Muscle of leg (tissue), 11 donors: ENCODE data around the gene CCDC12. TPM values are rescaled to one million over a fixed set of nuclear protein-coding genes. Genes with fewer than 3 reads are reported as not detected.
A peak's percentile ranks its signal among the peaks of the same experiment; 100 is the strongest.

Source experiments
- DNase-seq: peaks from one replicate; pipeline ENCODE4 v3.0.0; 2013
- H3K27ac ChIP-seq: one replicate; pipeline ENCODE4 v1.5.1; 2013; ENCODE audit warnings: mild to moderate bottlenecking, low read length, control low read depth
- H3K27me3 ChIP-seq: one replicate; pipeline ENCODE4 v1.6.1; 2013; ENCODE audit warnings: low read length; ENCODE audit not compliant: control insufficient read depth, insufficient read depth
- H3K36me3 ChIP-seq: one replicate; pipeline ENCODE4 v1.6.1; 2013; ENCODE audit warnings: low read length; ENCODE audit not compliant: control insufficient read depth, insufficient read depth
- H3K4me1 ChIP-seq: one replicate; pipeline ENCODE4 v1.6.1; 2013; ENCODE audit warnings: low read length; ENCODE audit not compliant: control insufficient read depth, insufficient read depth
- H3K4me3 ChIP-seq: one replicate; pipeline ENCODE4 v1.5.1; 2013; ENCODE audit warnings: low read length, control low read depth
- H3K9me3 ChIP-seq: replicated peaks from 2 replicates; pipeline ENCODE4 v1.6.1; 2013; ENCODE audit warnings: low read depth, low read length; ENCODE audit not compliant: control insufficient read depth
- WGBS: methylation state at CpG from one replicate; pipeline ENCODE4 v1.1.5; 2013; ENCODE audit warnings: missing lambda C conversion rate; ENCODE audit not compliant: insufficient coverage; 5-methylcytosine and 5-hydroxymethylcytosine counted together
- polyA plus RNA-seq, 8 donors: library from polyadenylated mRNA; unstranded; fragments of 120-200 nt; gene quantifications; one replicate each; pipeline versions ENCODE4 v1.2.1 to v1.2.3, GENCODE V29; 2013; ENCODE audit warnings: inconsistent platforms in 1 of 8, low replicate concordance in 1 of 8; ENCODE audit not compliant: insufficient read length in 8 of 8, insufficient read depth in 1 of 8
- total RNA-seq: library from RNA; stranded (reverse); fragments of 120-200 nt; gene quantifications from one replicate; pipeline ENCODE4 v1.2.4, GENCODE V29; 2013

The CCDC12 gene
- total and polyA plus RNA-seq, 9 donors, result 37.7 to 56.4 (median 46.9) TPM

DNA sequence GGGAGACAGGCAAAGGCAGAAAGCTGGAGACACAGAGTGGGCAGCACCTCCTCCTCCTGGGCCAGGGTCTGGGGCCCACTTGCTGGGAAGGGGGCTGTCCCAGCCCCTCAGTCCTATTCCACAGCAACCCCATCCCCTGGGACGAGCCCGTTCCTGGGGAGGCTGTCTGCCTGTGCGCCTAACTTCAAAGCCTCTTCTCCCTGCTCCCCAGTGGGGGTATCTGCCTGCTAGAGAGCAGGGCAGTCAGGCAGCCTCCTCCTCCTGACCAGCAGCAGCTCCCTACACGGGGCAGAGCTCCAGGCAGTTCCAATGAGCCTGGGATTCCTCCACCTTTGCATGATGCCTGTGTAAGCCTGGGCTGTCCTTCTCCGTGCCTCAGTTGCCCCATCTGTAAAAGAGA lies 92.1 kb downstream of the CCDC12 start:
- Histone ChIP-seq H3K27me3 (peaks cover 65% of the 10 kb centered on the region), H3K4me3 (no peak overlapping the region), H3K4me1 (peaks cover 25% of the 10 kb centered on the region), H3K27ac (no peak overlapping the region), H3K36me3 (no peaks in the 10 kb centered on the region), H3K9me3 (no peaks in the 10 kb centered on the region)
- WGBS, result 40% methylated on average over 3 of the region's 5 CpGs
- no peak for DNase-seq

DNA sequence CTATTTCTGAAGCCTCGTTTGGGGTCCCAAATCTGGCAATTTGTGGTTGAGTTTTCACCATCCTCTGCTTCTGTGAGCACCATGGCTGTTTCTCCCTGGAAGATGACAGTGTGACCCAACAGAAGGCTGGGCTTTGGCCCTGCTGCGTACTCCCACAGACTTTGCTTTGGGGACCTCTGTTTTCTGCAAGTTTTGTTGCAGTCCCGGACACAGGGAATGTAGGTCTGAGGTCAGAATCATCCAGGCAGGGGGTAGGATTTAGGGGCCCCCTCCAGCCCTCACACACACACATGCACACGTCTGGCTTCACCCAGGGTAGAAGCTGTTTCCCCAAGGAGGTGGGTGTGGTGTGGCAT lies 92.7 kb downstream of the CCDC12 start:
- Histone ChIP-seq H3K4me3 (peak overlapping the region; percentile 34), H3K4me1 (peaks cover 30% of the 10 kb centered on the region), H3K9me3 (no peaks in the 10 kb centered on the region), H3K27ac (no peak overlapping the region), H3K27me3 (peaks cover 63% of the 10 kb centered on the region), H3K36me3 (no peaks in the 10 kb centered on the region)
- no peak for DNase-seq
- no CpG with 5 or more reads among the region's 4 CpGs for WGBS

DNA sequence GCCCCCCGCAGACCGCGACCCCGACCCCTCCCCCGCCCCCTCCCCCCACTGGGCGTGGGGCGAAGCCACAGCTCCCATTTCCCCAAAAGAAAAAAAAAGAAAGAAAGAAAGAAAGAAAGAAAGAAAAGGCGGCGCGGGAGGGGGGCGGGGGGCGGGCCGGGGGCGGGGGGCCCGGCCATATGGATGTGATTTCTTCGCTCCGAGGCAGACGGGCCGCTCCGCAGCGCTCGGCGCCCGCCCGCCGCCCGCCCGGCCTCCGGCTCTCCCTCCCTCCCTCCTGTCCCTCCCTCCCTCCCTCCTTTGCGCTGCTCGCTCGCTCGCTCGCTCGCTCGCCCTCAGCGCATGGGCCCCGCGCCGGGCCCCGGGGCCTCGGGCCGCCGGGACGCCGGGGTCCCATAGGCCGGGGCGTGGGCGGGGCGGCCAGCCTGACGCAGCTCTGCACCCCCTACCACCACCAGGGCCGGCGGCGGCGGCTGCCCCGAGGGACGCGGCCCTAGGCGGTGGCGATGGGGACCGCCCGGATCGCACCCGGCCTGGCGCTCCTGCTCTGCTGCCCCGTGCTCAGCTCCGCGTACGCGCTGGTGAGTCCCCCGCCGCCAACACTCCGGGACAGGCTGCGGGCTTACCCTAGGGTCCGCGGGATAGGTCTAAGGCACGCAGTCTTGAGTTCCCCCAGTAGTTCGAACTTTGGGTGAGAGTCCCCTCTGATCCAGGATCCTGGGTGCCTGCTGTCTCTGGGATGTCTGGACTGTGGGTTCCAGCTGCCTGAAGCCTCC lies 93.3 kb downstream of the CCDC12 start:
- no peaks in the 10 kb centered on the region for H3K36me3 ChIP-seq
- no peak overlapping the region for H3K27ac ChIP-seq
- DNase-seq, result peak; percentile 80
- under 1% methylated on average over 41 of the region's 78 CpGs for WGBS
- no peaks in the 10 kb centered on the region for H3K9me3 ChIP-seq
- H3K27me3 ChIP-seq, result peaks cover 60% of the 10 kb centered on the region
- H3K4me1 ChIP-seq, result peaks cover 35% of the 10 kb centered on the region
- peak overlapping the region; percentile 63 for H3K4me3 ChIP-seq

DNA sequence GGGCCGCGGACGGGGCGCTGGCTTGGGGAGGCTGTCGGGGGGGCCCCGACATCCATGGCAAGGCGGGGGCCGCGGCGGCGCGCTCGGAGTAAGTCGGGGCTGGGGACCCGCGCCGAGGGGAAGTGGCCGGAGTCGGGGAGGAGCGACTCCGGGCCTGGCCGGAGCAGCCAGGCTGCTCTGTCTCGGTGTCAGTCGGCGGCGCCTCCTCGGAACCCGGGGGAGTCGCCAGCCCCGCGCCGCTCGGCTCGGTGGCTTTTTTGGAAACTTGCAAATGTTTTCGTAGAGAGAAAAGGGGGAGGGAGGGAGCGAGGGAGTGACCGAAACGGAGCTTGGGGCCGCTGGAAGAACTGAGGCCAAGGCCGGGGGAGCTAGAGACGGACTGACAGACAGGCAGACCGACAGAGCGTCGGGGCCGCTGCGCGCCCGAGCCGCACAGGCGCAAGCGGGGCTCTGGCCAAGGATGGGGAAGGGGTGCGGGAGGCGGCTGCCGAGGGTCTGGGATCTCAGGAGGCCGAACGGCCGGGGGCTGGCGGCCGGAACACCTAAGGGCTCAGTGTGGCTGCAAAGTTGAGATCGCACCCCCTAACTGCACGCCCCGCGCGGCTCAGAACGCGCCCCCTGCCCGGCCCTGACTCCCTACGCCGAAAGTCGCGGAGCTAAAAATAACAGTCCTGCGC lies 94.0 kb downstream of the CCDC12 start:
- WGBS, result under 1% methylated on average over 59 of the region's 72 CpGs
- Histone ChIP-seq H3K9me3 (no peaks in the 10 kb centered on the region), H3K27me3 (peaks cover 59% of the 10 kb centered on the region), H3K27ac (peak overlapping the region; percentile 77), H3K4me1 (peaks cover 37% of the 10 kb centered on the region), H3K4me3 (peak overlapping the region; percentile 63), H3K36me3 (no peaks in the 10 kb centered on the region)
- peak; percentile 81 for DNase-seq

DNA sequence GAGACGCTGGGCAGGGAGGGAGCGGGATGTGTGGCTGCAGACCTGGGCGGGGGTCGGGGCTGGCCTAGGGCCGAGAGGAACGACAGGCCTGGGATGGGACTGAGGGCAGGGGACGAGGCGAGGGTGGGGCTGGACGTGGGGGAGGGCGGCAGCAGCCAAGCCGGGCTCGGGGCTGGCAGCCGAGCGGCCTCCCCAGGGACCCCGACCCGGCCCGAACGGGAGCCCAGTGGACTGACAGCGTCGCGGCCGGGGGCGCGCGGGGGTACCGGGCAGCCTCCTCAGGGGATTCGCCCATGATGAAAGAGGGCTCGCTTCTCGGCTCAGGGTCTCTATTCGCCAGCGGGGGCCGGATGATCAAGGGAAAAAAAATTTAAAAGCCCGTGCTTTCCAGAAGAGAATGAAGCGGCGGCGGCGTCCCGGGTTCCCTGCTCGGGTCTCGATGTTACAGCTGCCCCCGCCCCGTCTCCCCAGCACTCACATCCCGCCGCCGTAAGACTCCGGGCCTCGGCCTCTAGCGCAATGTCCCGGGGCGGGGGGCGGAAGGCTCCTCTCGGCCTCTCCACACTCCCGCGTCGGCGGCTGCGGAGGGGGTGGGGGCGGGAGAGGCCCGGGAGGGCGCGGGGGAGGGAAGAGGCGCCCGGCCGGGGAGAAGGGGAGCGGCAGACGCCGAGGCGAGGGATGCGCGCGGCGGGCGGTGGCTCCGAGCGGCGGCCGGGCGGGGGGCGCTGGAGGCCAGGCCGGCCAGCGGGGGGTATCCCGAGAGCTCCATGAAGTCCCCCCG lies 94.8 kb downstream of the CCDC12 start:
- peaks cover 61% of the 10 kb centered on the region for H3K27me3 ChIP-seq
- no peaks in the 10 kb centered on the region for H3K9me3 ChIP-seq
- H3K4me1 ChIP-seq, result peaks cover 37% of the 10 kb centered on the region
- peak overlapping the region; percentile 77 for H3K27ac ChIP-seq
- DNase-seq, result peak; percentile 78
- no peaks in the 10 kb centered on the region for H3K36me3 ChIP-seq
- WGBS, result under 1% methylated on average over 59 of the region's 83 CpGs
- peak overlapping the region; percentile 63 for H3K4me3 ChIP-seq

DNA sequence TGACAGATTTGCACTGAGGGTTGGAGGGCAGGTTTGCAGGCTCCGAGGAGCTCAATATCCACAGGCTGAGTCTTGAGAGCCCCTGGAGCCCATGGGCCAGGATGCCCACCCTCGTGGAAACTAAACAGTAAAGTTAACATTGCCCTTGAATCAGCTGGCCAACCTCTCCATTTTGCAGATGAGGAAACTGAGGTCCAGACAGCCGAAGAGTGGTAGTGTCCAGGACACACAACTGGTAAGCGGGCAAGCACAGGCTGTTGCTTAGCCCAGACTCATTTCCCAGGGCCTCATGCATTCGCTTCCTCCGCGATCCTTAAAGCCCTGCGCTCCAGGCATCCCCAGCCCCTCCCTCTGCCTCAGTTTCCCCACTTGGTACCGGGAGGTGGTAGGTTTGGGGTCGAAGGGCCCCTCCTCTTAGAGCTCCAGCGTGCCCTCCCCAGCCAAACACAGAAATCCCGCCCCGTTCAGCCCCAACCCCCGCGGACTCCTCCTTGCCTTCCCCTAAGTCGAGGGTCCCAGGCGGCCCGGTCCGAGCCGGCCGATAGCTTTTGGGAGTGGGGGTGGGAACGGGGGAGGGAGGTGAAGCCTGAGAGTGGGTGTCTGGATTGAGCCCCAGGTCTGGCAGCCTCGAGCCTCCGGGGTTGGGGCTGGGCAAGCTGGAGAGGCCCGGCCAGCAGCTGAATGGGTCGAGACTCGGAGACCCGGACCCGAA lies 95.5 kb downstream of the CCDC12 start:
- Histone ChIP-seq H3K27ac (no peak overlapping the region), H3K36me3 (no peaks in the 10 kb centered on the region), H3K4me3 (peak overlapping the region; percentile 40), H3K27me3 (peaks cover 57% of the 10 kb centered on the region), H3K4me1 (peaks cover 37% of the 10 kb centered on the region), H3K9me3 (no peaks in the 10 kb centered on the region)
- no peak for DNase-seq
- 16% methylated on average over 12 of the region's 29 CpGs for WGBS

DNA sequence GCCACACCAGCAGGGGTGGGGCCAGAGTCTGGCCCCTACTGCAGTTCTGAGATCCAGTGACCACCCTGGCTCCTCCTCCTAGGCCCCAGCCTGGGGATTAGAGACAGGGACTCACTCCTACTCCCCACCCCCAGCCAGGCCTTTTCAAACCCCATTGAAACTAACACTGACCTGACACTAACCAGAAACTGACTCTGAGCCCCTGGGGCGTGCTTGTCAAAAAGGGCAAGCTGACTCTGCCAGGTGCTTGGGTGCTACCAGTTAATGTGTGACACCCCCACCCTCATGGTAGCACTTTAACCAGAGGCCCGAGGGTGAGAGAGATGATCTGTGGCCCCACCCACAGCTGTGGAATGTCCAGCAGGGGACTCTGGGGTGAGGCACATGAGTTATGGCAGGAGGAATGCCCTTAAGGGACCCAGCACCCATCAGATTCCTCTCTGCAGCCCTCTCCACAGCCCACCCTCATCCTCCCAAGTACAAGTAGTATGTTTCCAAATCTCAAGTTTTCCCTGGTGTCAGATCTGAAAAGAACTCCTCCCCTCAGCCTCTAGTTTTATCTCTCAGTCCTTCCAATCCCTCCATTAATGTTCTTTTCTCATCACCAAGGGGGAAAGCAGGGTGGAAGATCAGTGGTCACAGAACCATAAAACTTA lies 97.6 kb downstream of the CCDC12 start:
- Histone ChIP-seq H3K4me1 (peaks cover 45% of the 10 kb centered on the region), H3K4me3 (no peak overlapping the region), H3K9me3 (no peaks in the 10 kb centered on the region), H3K36me3 (no peaks in the 10 kb centered on the region), H3K27me3 (peaks cover 37% of the 10 kb centered on the region), H3K27ac (no peak overlapping the region)
- WGBS, result no CpG with 5 or more reads among the region's 2 CpGs
- no peak for DNase-seq

DNA sequence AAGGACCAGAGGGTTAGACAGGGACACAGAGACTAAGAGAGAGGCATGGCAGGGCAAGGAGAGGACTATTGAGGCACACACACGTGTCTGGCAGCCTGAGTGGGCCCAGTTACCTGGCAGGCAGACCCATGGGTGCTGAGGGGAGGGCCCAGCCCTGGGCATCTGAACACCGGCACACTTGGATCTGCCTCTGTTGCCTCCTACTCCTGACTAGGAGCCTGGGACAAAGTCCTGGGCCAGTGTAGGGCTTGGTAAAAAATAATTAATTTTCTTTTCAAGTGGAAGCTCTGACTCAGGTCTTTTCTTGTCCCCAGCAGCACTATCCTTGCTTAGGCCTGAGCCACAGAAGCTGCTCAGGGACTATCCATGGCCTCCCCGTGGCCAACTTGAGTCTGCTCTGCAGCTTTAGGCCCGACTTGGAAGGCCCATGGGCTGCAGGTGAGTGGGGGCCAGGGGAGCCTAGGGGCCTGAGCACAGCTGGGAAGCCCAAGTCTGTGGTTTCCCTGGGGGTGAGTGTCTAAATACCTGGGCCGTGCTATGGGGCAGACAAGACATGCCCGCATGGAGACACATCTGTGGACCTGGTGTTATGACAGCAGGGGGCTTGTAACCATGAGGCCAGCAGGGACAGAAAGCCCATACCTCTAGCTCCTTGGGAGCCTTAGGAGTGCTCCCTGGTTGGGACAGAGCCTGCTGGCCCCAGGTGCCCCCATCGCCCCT lies 99.0 kb downstream of the CCDC12 start, which contains the start of gene PTH1R:
Gene PTH1R (plus strand): TSS at position 316 of the 720 bp plus-strand sequence. CDS start 5,839 bp downstream, outside the sequence.
- 74% methylated on average over 4 of the region's 7 CpGs for WGBS
- peaks cover 51% of the 10 kb centered on the region for H3K4me1 ChIP-seq

More for the DNA sequence above, 99.0 kb downstream of the CCDC12 start, which contains the start of gene PTH1R:
- H3K4me3 ChIP-seq, result no peak within 1 kb of the TSS
- no peaks in the 10 kb centered on the region for H3K9me3 ChIP-seq
- H3K27ac ChIP-seq, result no peak within 1 kb of the TSS
- peaks cover 35% of the 10 kb centered on the region for H3K27me3 ChIP-seq
- no peak for DNase-seq
- H3K36me3 ChIP-seq, result no peaks in the 10 kb centered on the region
